CD4-positive, alpha-beta T cell treated with Interleukin-21 for 1 hour (primary cell): ENCODE data around the gene C1QC.

ENCODE experiments used
- DNase-seq: peaks from one replicate; pipeline ENCODE4 v3.0.0-alpha.2; 2020

Gene C1QC

GRCh38 chr1:22643381-22643780, at the start of gene C1QC:
C1QC (plus strand) TSS chr1:22643633; CDS start chr1:22644024, 391 bp downstream.
- no peak for DNase-seq

GRCh38 chr1:22594396-22594795, 49.0 kb upstream of the C1QC start:
- no peak for DNase-seq

DNA sequence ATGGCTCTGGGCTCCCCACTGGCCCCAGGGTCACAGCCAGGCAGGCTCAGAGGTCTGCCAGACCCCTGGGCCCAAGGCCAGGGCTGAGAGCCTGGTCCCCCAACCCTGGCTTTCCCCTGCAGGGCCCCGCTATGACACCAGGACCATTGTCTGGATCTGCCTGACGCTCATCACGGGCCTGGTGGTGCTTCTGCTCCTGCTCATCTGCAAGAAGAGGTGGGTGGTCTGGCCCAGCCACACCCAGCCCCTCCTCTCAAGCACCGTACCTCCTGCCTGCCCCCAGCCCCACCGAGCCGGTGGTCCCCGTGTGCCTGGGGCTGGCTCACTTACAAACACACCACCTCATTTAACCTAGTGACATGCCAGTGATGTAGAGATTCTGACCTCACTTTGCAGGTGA, 48.3 kb upstream of the C1QC start:
- no peak for DNase-seq

- DNase-seq, result no peak
Observed at GRCh38 chr1:22597301-22597965, 46.0 kb upstream of the C1QC start.

- no peak for DNase-seq
Observed at GRCh38 chr1:22597996-22598395, 45.4 kb upstream of the C1QC start.

DNA sequence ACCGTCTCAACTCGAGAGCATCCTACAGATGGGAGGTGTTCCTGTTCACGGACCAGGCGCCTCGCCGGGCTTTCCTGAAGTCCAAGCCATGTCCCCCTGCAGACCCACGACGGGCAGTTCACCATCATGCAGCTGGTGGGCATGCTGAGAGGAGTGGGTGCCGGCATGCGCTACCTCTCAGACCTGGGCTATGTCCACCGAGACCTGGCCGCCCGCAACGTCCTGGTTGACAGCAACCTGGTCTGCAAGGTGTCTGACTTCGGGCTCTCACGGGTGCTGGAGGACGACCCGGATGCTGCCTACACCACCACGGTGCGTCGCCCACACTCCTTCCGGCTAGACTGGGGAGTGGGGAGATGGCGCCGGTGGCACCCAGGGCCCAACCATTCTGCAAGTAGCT, 44.7 kb upstream of the C1QC start:
- no peak for DNase-seq

DNA sequence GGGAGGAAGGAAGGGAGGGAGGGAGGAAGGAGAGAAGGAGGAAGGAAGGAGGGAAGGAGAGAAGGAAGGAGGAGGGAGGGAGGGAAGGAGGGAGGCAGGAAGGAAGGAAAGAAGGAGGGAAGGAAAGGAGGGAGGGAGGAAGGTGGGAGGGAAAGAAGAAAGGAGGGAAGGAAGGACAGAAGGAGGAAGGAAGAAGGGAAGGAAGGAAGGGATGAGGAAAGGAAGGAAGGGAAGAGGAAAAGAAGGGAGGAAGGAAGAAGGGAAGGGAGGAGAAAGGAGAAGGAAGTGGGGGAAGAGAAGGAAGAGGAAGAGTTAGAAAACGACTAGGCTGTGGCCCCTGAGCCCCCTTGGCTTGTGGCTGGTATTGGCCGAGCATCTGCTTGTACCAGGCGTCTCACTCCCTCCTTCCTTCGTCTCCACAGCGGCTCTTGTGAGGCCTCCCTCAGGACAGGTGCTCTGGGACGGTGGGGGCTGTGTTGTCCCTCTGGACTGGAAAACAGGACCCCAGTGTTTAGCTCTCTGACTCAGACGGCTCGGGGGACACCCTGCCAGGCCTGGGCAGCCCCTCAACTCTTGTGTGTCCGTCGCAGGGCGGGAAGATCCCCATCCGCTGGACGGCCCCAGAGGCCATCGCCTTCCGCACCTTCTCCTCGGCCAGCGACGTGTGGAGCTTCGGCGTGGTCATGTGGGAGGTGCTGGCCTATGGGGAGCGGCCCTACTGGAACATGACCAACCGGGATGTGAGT, 43.2 kb upstream of the C1QC start:
- DNase-seq, result no peak

- no peak for DNase-seq
Observed at GRCh38 chr1:22600817-22601605, 42.4 kb upstream of the C1QC start.

DNA sequence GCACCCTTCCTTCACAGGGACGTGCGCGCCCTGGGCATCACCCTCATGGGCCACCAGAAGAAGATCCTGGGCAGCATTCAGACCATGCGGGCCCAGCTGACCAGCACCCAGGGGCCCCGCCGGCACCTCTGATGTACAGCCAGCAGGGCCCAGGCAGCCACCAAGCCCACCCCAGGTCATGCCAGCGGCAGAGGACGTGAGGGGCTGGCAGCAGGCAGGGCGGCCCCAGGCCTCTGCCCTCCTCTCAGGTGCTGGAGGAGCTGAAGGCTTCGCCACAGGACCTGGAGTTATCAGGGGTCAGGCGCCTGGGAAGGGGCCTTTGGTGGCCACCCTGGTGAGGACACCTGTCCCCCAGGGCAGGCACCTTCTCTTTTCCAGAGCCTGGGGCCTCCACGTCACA, 41.8 kb upstream of the C1QC start:
- no peak for DNase-seq

- no peak for DNase-seq
Observed at GRCh38 chr1:22602060-22602740, 41.2 kb upstream of the C1QC start.

GRCh38 chr1:22606161-22606560, 37.3 kb upstream of the C1QC start:
- DNase-seq, result no peak

DNA sequence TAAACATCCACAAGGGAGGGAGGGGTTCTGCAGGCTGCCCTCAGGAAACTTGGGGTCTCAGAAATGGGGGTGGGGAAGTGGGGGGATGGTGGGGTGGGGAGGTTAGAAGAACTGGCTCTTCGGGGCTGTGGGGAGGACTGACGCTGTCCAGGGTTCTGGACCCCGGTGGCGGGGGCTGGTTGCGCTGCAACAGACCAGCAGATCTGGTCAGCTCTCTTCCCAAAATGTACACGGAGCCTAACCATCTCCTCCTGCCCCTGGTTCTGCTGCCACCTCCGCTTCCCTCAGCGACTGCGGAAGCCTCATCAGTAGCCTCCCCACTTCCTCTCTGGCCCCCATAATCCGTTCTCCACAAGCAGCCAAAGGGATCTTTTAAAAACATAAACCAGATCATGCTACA, 36.3 kb upstream of the C1QC start:
- no peak for DNase-seq

- no peak for DNase-seq
Observed at GRCh38 chr1:22608361-22608760, 35.1 kb upstream of the C1QC start.

- DNase-seq, result no peak
Observed at GRCh38 chr1:22609291-22609690, 34.1 kb upstream of the C1QC start.

- DNase-seq, result no peak
Observed at GRCh38 chr1:22611530-22611947, 31.9 kb upstream of the C1QC start.

DNA sequence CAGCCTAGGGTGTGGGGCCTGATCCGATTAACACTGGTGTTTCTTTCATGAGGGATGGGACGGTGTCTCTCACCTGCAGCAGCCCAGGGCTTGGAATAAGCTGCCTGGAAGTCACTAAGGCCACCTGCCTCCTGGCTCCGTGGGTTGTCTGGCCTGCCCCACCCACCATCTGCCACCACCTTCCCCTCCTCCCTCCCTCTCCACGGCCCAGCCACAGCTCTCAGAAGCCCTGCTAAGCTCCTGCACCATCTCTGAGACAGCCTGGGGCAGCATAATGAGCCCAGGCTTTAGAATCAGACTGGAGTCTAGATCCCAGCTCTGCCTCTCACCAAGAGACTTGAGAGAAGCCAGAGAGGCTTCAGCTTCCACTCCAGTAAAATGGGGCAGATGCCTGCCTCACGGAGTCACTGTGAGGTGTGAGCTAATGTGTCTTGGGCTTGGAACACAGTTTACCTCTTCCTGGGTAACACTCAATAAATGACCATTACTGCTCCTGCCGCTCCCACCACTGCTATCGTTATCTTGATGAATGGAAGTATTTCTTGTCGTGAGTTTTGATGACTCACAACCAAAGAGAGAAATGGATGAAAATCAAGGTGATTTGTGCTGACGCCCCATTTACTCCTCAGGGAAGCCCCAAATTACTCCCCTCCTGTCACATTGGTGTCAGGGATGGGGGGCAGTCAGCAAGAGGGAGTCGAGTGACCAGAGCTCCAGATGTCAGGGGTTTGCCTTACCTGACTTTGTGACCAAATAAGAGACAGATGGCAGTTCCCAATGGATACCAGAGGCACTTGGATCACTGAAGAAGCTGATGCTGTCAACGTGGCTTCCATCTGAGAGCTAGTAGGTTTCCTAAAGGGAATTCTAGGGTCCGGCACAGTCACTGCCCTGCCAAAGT, 30.5 kb upstream of the C1QC start:
- DNase-seq, result no peak

DNA sequence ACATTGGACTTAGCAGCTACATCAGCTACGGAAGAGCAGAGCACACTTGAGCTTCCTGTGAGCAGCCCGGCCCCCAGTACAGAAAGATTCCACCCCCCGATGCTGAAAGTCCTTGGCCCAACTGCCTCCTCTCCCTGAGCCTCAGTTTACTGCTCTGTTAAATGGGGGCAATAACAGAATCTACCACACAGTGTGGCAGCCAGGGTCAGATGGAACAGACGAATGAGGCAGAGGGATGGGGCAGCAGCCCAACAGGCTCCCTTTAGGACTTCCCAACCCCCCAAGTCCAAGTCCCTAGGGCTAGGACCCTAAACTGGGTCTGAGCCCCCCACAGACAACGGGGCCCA, 29.9 kb upstream of the C1QC start:
- no peak for DNase-seq

- no peak for DNase-seq
Observed at GRCh38 chr1:22613951-22614350, 29.5 kb upstream of the C1QC start.

GRCh38 chr1:22615886-22616285, 27.5 kb upstream of the C1QC start:
- DNase-seq, result no peak

DNA sequence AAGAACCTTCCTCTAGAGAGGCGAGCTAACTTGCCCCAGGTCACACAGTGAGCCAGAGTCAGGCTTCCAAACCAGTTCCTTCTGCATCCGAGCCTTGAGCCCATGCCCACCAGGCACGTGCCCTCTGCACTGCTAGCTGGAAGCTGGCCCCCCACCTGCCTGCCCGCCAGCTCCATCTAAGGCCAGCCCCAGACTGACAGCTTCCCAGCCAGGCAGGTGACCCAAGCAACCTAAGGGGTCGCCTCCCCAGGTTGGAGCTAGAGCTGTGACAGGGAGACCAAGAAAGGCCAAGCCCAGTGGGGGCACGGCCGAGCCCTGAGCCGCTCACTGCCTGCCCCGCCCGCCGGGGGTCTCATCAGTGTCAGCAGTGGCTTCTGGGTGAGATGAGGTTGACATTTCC, 26.9 kb upstream of the C1QC start:
- DNase-seq, result no peak

DNA sequence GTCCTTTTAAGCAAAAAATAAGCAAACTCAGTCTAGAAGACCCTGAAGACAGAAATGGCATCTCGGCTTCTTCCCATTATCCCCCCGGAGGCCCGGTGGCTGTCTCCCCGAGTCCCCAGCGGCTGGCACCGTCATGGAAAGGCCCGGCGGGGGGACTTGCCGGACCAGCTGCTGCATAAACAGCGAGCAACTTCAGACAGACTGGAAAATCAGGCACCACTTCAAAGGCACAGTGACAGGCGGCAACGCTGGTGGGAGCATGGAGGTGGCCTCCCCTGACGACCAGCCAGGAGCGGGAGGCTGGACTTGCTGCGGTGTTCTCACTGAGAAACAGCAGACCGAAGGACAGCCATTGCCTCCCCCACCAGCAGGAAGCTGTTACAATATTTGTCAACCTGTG, 25.4 kb upstream of the C1QC start:
- DNase-seq, result no peak

GRCh38 chr1:22619252-22619651, 24.2 kb upstream of the C1QC start:
- DNase-seq, result no peak
